Breast epithelium (tissue), 4 donors: ENCODE measurements around the gene MAT2B. TPM values are rescaled to one million over a fixed set of nuclear protein-coding genes. Genes with fewer than 3 reads are reported as not detected.

ENCODE experiments used
- DNase-seq, 2 donors: peaks; one replicate each; pipeline ENCODE4 v3.0.0-alpha.2; 2019; ENCODE audit warnings: low spot score in 2 of 2
- H3K27ac ChIP-seq, 2 donors: fragments of 200-600 bp; sonication (generic) in 1 of 2; one replicate each; pipeline ENCODE4 v1.5.1; 2016 to 2019; ENCODE audit warnings: mild to moderate bottlenecking in 1 of 2
- H3K27me3 ChIP-seq, 2 donors: fragments of 200-600 bp; sonication (generic) in 1 of 2; one replicate each; pipeline versions ENCODE4 v1.5.1 to v1.6.0; 2017 to 2019; ENCODE audit warnings: control low read depth in 1 of 2, mild to moderate bottlenecking in 1 of 2
- H3K36me3 ChIP-seq: fragments of 200-600 bp; one replicate; pipeline ENCODE4 v1.5.1; 2019
- H3K4me1 ChIP-seq, 2 donors: fragments of 200-600 bp; sonication (generic); one replicate each; pipeline ENCODE4 v1.5.1; 2016 to 2019; ENCODE audit warnings: control low read depth in 1 of 2
- H3K4me3 ChIP-seq, 3 donors: fragments of 200-600 bp; sonication (generic); 1 replicate in 2 of 3; 2 replicates in 1 of 3; pipeline ENCODE4 v1.5.1; 2016 to 2019; ENCODE audit warnings: mild to moderate bottlenecking in 3 of 3, moderate library complexity in 2 of 3
- H3K9me3 ChIP-seq, 2 donors: fragments of 200-600 bp; sonication (generic) in 1 of 2; one replicate each; pipeline ENCODE4 v1.5.1; 2016 to 2019; ENCODE audit warnings: control low read depth in 1 of 2
- CTCF ChIP-seq, 3 donors: fragments of 450-650 bp; IDR thresholded peaks; one replicate each; pipeline ENCODE4 v1.5.1; 2016 to 2017; ENCODE audit warnings: antibody characterized with exemption in 3 of 3, mild to moderate bottlenecking in 3 of 3, moderate library complexity in 3 of 3
- POLR2A ChIP-seq: fragments of 450-650 bp; IDR thresholded peaks from one replicate; pipeline ENCODE4 v1.6.1; 2016; ENCODE audit warnings: antibody characterized with exemption, mild to moderate bottlenecking, moderate library complexity
- POLR2AphosphoS5 ChIP-seq, 3 donors: sonication (generic); formaldehyde crosslinking; IDR thresholded peaks; one replicate each; pipeline ENCODE4 v1.6.1; 2017; ENCODE audit warnings: antibody characterized with exemption in 3 of 3
- intact Hi-C: fragments of 100-400 bp; cut with DNase I; formaldehyde crosslinking; loops from one replicate; pipeline ENCODE4 v1.15.1; 2023; ENCODE audit warnings: low total_unique reads
- total RNA-seq, 3 donors: library from RNA; depleted of rRNA; stranded (reverse); fragments of >200 nt; gene quantifications; one replicate each; pipeline ENCODE4 v1.1.0, GENCODE V29; 2016

Gene MAT2B
- total RNA-seq, 3 donors from 2014 or later = 49.0 to 68.8 (median 55.4) TPM

DNA sequence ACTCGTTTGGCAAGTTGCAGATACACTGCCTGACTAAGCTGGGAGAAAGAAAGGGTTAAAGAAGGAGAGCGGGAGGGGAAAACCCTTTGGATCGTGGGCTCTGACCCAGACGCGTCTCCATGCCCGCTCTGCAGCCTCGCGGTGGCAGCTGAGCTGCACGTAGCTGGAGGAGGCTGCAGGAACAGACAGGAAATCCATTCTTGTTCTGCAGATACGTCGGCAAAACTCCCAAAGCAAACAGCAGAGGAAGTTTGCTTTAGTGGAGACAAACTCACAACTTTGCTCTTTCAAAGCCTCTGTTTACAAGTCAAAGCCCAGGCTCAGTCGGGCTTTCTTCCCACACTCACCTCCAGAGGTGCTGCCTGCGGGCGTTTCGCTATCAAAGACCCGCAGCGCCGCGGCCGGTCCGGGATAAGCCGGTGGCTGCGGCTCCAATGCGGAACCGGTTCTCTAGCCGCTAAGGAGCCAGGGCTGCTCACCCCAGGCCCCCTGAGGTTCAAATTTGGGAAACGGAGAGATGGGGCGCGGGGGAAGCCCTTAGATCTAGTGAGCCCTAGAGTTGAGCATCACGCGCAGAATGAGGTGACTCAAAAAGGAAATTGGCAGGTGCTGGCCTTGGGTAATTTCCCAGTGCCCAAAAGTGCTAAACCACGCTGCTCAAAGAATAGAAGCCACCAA is 60.7 kb downstream of the MAT2B start:
- Histone ChIP-seq H3K27me3 (no peaks in the 10 kb centered on the region), H3K27ac (no peak overlapping the region), H3K36me3 (no peaks in the 10 kb centered on the region), H3K4me1 (no peaks in the 10 kb centered on the region), H3K4me3 (peak overlapping the region; percentile 19 to 57 (median 42)), H3K9me3 (no peaks in the 10 kb centered on the region)
- TF ChIP-seq CTCF (IDR thresholded peaks at IDR 0.05) (no peak), POLR2AphosphoS5 (IDR thresholded peaks at IDR 0.05) (no peak), POLR2A (no peak)
- no peak for DNase-seq
- intact Hi-C loops = no loop called here

DNA sequence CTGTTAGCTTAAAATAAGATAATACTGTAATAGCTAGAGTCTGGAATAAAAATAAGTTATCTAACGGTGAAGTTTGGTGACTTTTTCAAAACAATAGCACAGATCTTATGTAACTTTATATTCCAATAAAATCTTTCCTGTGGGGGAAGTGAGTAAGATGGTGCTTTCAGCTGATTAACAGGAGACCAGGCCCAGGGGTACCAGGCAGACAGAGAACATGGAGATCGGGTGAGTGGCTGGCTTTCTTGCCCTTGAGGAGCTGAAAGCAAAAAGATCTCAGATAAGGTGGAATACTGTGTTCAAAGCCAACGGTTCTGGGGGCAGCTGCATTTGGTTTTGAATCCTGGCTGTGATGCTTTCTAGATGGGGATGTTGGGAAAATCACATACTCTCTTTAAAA is 61.3 kb downstream of the MAT2B start:
- Histone ChIP-seq H3K9me3 (no peaks in the 10 kb centered on the region), H3K4me1 (no peaks in the 10 kb centered on the region), H3K27me3 (no peaks in the 10 kb centered on the region), H3K36me3 (no peaks in the 10 kb centered on the region), H3K4me3 (peak overlapping the region in 1 of 3 donors; percentile 57), H3K27ac (no peak overlapping the region)
- TF ChIP-seq POLR2AphosphoS5 (IDR thresholded peaks at IDR 0.05) = no peak
- TF ChIP-seq POLR2A = no peak
- no peak for TF ChIP-seq CTCF (IDR thresholded peaks at IDR 0.05)
- intact Hi-C loops = no loop called here
- DNase-seq = no peak

DNA sequence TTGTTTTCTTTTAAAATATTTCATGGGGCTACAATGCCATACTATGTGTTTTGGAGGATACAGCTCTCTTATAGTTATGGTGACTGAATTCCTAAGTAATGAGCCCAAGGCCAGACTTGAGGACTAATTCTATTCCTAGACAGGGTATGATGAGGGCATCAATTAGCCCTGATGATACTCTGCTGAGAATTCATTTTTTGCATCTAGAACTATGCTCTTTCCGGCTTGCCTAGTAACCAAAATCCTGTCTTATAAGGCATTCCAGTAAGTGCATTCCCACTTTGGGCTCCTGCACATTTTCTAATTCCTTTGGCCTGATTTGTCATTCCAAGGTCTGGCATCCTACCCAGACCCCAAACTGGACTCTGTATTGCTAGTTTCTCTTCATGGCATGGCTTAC is 62.4 kb downstream of the MAT2B start:
- DNase-seq = no peak
- Histone ChIP-seq H3K4me1 (no peaks in the 10 kb centered on the region), H3K4me3 (no peak overlapping the region), H3K36me3 (no peaks in the 10 kb centered on the region), H3K27ac (no peak overlapping the region), H3K9me3 (no peaks in the 10 kb centered on the region), H3K27me3 (no peaks in the 10 kb centered on the region)
- intact Hi-C loops = no loop called here
- TF ChIP-seq CTCF (IDR thresholded peaks at IDR 0.05) (no peak), POLR2AphosphoS5 (IDR thresholded peaks at IDR 0.05) (no peak), POLR2A (no peak)

Other genes with a start within 250 kb of the MAT2B start
- gene CCNG1, start 68.0 kb upstream of the MAT2B start, total RNA-seq = 100 to 1,000 TPM; 168 to 221 (median 178) TPM
- gene NUDCD2, start 45.5 kb upstream of the MAT2B start, total RNA-seq = 1 to 10 TPM; 7.0 to 9.8 (median 7.2) TPM
- 1 to 10 TPM in 1 of 3 donors, under 1 TPM in 1, not detected in 1; 0.15 to 3.5 TPM for gene HMMR, start 45.0 kb upstream of the MAT2B start, total RNA-seq